ENCODE measurements around the gene OR52A5.

GRCh38 chr11:5151713-5152153, 13.6 kb upstream of the OR52A5 start:
- TF ChIP-seq CTCF (IDR thresholded peaks at IDR 0.05) (no peak), POLR2A (IDR thresholded peaks at IDR 0.05) (no peak)
